HL-60 (cell line): ENCODE results near the gene PFDN6.

Experiments
- DNase-seq, 2 experiments: peaks; one replicate each; pipeline ENCODE4 v3.0.0-alpha.2; 2010 to 2020; ENCODE audit warnings: low read depth in 1 of 2, low spot score in 1 of 2
- H3K27ac ChIP-seq: fragments of 250-450 bp; sonication (Bioruptor Pico); replicated peaks from 2 replicates; pipeline ENCODE4 v1.5.1; 2020; ENCODE audit warnings: mild to moderate bottlenecking, moderate library complexity
- H3K27me3 ChIP-seq: fragments of 250-450 bp; sonication (Bioruptor Pico); 2 replicates; pipeline ENCODE4 v1.5.1; 2021; ENCODE audit warnings: mild to moderate bottlenecking, moderate library complexity; ENCODE audit not compliant: insufficient read depth, poor library complexity, severe bottlenecking
- H3K4me3 ChIP-seq: replicated peaks from 2 replicates; pipeline ENCODE4 v1.5.1; 2011; ENCODE audit warnings: mild to moderate bottlenecking, control low read depth, low read length; ENCODE audit not compliant: insufficient read depth
- CTCF ChIP-seq: IDR thresholded peaks from one replicate; pipeline ENCODE4 v1.5.1; 2011; ENCODE audit warnings: low read length, control low read depth, inconsistent platforms; ENCODE audit not compliant: insufficient read depth
- GABPA ChIP-seq: IDR thresholded peaks from 2 replicates; pipeline ENCODE4 v1.6.1; 2012; ENCODE audit warnings: low read depth
- POLR2AphosphoS5 ChIP-seq: IDR thresholded peaks from 2 replicates; pipeline ENCODE4 v1.6.1; 2012; ENCODE audit warnings: low read depth
- REST ChIP-seq: IDR thresholded peaks from 2 replicates; pipeline ENCODE4 v1.6.1; 2012; ENCODE audit warnings: low read depth; ENCODE audit not compliant: insufficient replicate concordance
- SPI1 ChIP-seq: IDR thresholded peaks from 2 replicates; pipeline ENCODE4 v1.6.1; 2012; ENCODE audit warnings: low read depth, mild to moderate bottlenecking, borderline replicate concordance

Gene PFDN6

DNA sequence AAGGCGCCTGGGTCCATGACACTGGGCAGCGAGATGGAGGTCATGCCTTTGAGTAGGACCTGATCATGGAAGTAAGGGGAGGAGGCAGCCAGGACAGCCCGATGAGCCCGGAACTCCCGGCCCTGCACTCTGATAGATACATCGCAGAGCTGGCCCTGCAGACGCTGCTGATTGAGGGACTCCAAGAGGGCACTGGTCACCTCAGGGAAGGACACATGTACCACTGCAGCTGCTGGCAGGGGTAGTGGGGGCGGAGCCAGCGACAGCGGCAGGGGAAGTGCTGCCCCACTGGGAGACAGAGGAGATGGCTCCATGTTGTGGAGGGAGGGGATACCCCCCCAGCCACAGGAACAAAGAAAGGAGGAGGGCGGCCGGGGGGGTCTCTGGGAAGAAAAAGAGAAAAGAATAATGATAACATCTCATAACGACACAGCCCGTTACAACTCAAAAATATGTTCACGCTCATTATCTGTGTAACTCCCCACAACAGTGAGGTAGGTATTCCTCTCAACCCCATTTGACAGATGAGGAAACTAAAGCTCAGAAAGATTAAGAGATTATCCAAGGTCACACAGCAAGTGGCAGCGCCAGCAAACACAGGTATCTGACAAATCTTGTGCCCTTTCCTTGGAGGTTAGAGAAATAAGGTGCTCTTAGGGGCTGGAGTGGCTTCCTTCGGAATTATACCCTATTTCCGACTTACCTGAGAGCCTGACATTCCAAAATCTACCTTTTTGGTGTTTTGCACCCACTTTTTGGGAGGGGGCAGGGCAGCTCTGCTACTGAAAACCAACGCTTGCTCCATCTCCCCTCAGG is 27.4 kb downstream of the PFDN6 start:
- no peak for DNase-seq
- TF ChIP-seq CTCF: no peak
- no peak for TF ChIP-seq POLR2AphosphoS5
- TF ChIP-seq SPI1: no peak
- no peak for TF ChIP-seq REST
- no peak for TF ChIP-seq GABPA
- H3K4me3 ChIP-seq: peak overlapping the region; percentile 68
- no peaks in the 10 kb centered on the region for H3K27me3 ChIP-seq
- no peak overlapping the region for H3K27ac ChIP-seq

GRCh38 chr6:33317419-33317668 is 27.9 kb downstream of the PFDN6 start:
- Histone ChIP-seq H3K4me3 (peak overlapping the region; percentile 68), H3K27me3 (no peaks in the 10 kb centered on the region), H3K27ac (no peak overlapping the region)
- no peak for TF ChIP-seq SPI1
- no peak for TF ChIP-seq GABPA
- TF ChIP-seq POLR2AphosphoS5: no peak
- TF ChIP-seq CTCF: no peak
- no peak for TF ChIP-seq REST
- peak in 1 of 2 experiments; percentile 26 for DNase-seq

GRCh38 chr6:33317669-33318425 is 28.4 kb downstream of the PFDN6 start, which contains the start of gene ZBTB22:
Gene ZBTB22 (minus strand): TSS chr6:33317744. CDS start chr6:33316916, 828 bp downstream.
- H3K27ac ChIP-seq: peak within 1 kb of the TSS; percentile 50

More at GRCh38 chr6:33317669-33318425, 28.4 kb downstream of the PFDN6 start, which contains the start of gene ZBTB22:
- Histone ChIP-seq H3K4me3 (peak within 1 kb of the TSS; percentile 68), H3K27me3 (no peaks in the 10 kb centered on the region)
- TF ChIP-seq GABPA (no peak), POLR2AphosphoS5 (peak; percentile 46; the same call in 1 of the 2 replicates), SPI1 (no peak), REST (no peak), CTCF (no peak)
- peak; percentile 93 to 99 for DNase-seq
